ENCODE data around the gene SLC38A9. TPM values are rescaled to one million over a fixed set of nuclear protein-coding genes. Genes with fewer than 3 reads are reported as not detected.

Gene SLC38A9
- total and polyA plus RNA-seq, 9 of the 15 experiments (the other 6 are each of a cell fraction or from before 2014, with no cell fraction given), result 14.0 to 34.5 (median 20.7) TPM

DNA sequence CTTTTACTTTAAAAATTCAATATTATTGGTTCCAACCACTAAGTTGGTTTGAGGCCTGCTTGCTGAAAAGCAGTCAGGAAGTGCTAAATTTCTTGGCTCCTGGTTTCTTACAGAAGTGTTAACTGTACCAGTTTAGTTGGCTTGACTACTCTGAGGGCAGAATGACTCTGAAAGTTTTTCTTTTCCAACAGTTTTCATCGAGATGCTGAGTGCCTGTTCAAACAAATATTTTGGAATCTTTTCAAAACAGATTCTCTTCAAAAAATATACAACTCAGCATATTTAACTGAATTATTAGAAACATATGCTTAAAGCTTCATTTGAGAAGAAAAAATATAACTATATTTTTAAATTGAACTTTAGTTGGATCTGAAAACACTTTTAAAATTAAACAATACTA, 37.0 kb downstream of the SLC38A9 start (continued):
- TF ChIP-seq, protein P1, sequence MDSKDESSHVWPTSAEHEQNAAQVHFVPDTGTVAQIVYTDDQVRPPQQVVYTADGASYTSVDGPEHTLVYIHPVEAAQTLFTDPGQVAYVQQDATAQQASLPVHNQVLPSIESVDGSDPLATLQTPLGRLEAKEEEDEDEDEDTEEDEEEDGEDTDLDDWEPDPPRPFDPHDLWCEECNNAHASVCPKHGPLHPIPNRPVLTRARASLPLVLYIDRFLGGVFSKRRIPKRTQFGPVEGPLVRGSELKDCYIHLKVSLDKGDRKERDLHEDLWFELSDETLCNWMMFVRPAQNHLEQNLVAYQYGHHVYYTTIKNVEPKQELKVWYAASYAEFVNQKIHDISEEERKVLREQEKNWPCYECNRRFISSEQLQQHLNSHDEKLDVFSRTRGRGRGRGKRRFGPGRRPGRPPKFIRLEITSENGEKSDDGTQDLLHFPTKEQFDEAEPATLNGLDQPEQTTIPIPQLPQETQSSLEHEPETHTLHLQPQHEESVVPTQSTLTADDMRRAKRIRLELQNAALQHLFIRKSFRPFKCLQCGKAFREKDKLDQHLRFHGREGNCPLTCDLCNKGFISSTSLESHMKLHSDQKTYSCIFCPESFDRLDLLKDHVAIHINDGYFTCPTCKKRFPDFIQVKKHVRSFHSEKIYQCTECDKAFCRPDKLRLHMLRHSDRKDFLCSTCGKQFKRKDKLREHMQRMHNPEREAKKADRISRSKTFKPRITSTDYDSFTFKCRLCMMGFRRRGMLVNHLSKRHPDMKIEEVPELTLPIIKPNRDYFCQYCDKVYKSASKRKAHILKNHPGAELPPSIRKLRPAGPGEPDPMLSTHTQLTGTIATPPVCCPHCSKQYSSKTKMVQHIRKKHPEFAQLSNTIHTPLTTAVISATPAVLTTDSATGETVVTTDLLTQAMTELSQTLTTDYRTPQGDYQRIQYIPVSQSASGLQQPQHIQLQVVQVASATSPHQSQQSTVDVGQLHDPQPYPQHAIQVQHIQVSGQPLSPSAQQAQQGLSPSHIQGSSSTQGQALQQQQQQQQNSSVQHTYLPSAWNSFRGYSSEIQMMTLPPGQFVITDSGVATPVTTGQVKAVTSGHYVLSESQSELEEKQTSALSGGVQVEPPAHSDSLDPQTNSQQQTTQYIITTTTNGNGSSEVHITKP (IDR thresholded peaks at IDR 0.05; ENCODE audit: partially characterized antibody), result no peak
- peak; percentile 59 for TF ChIP-seq MAFG (tag; conservative IDR thresholded peaks at IDR 0.05)
- TF ChIP-seq HCFC1 (IDR thresholded peaks at IDR 0.05; ENCODE audit: low read depth, low read length), result no peak
- TF ChIP-seq CCAR2 (IDR thresholded peaks at IDR 0.05; ENCODE audit: low read depth, low read length), result no peak
- no peak for TF ChIP-seq PTTG1 (tag; IDR thresholded peaks at IDR 0.05; ENCODE audit: low read depth)
- no peak for TF ChIP-seq ELF4 (CRISPR knock-in tag; IDR thresholded peaks at IDR 0.05)
- TF ChIP-seq TAF1 (IDR thresholded peaks at IDR 0.05; ENCODE audit: control insufficient read depth, extremely low read depth, insufficient read depth, low read length, severe bottlenecking), result no peak
- TF ChIP-seq CREBBP (IDR thresholded peaks at IDR 0.05; ENCODE audit: low read depth, low read length), result no peak
- TF ChIP-seq EP300 (IDR thresholded peaks at IDR 0.05; ENCODE audit: low read length), result no peak
- TF ChIP-seq ZNF316 (IDR thresholded peaks at IDR 0.05), result peak; percentile 88
- TF ChIP-seq SIN3A (IDR thresholded peaks at IDR 0.05; ENCODE audit: borderline replicate concordance in 2 of 2, control insufficient read depth in 1 of 2, low read depth in 2 of 2, low read length in 2 of 2), result no peak
- TF ChIP-seq, protein P2, sequence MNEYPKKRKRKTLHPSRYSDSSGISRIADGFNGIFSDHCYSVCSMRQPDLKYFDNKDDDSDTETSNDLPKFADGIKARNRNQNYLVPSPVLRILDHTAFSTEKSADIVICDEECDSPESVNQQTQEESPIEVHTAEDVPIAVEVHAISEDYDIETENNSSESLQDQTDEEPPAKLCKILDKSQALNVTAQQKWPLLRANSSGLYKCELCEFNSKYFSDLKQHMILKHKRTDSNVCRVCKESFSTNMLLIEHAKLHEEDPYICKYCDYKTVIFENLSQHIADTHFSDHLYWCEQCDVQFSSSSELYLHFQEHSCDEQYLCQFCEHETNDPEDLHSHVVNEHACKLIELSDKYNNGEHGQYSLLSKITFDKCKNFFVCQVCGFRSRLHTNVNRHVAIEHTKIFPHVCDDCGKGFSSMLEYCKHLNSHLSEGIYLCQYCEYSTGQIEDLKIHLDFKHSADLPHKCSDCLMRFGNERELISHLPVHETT (CRISPR knock-in tag; conservative IDR thresholded peaks at IDR 0.05 in 1 of 2, IDR thresholded peaks at IDR 0.05 in 1 of 2), result no peak
- peak; percentile 41; the same call in 1 of the 2 replicates for TF ChIP-seq MAFF (IDR thresholded peaks at IDR 0.05; ENCODE audit: low read length)
- no peak for TF ChIP-seq RBM15 (IDR thresholded peaks at IDR 0.05; ENCODE audit: insufficient read depth, low read length)
- no peak for TF ChIP-seq NR2C1 (IDR thresholded peaks at IDR 0.05)
- TF ChIP-seq NR2C1 (tag; IDR thresholded peaks at IDR 0.05), result no peak
